ENCODE measurements around the gene ERC1.
"Not testable (repeated sequence)": the region's sequence is repeated elsewhere in the genome, so short reads cannot be mapped to it uniquely, and the experiment has no call there.

ERC1 gene

DNA sequence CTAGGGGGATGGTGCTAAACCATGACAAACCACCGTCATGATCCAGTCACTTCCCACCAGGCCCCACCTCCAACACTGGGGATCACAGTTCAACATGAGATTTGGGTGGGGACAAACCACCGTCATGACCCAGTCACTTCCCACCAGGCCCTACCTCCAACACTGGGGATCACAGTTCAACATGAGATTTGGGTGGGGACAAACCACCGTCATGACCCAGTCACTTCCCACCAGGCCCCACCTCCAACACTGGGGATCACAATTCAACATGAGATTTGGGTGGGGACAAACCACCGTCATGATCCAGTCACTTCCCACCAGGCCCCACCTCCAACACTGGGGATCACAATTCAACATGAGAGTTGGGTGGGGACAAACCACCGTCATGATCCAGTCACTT is 207.8 kb downstream of the ERC1 start:
- DNase-seq = not testable (repeated sequence)

- DNase-seq = no peak
These were observed 208.7 kb downstream of the ERC1 start for GRCh38 chr12:1199700-1200099.

DNA sequence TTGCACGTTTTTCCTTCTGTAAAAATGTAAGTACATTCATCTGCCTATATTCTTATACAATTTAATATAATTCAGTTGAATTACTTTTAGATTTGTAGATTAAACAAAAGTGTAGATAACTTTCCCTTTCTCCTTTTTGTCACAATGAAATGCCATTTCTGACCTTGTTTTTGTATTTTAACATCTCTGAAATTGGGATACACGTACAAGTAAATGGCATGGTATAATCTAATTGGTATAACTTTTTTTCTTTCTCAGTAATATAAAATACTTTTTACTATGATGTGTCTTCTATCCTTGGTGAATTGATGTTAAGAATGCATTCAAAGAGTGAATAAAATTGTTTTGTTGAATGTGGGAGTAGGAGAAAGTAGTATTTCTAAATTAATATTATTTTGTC is 210.0 kb downstream of the ERC1 start:
- DNase-seq = no peak

- DNase-seq = no peak
These were observed 210.9 kb downstream of the ERC1 start for GRCh38 chr12:1201886-1202285.

DNA sequence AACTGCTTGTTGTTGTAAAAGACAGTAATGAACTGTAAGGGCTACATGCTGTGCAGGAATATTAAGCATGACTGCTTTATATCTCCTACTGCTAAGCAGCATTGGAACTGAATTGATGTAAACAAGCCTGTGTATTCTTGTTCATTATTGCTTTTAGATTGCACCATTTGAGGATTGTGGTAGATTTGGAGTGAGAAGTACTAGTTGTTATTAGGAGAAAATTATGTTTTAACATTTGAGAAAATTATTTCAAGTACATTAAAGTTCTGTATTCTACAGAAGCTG is 212.7 kb downstream of the ERC1 start:
- no peak for DNase-seq

GRCh38 chr12:1204581-1205121 is 213.6 kb downstream of the ERC1 start:
- no peak for DNase-seq

- DNase-seq = no peak
These were observed 214.6 kb downstream of the ERC1 start for GRCh38 chr12:1205512-1206060.

GRCh38 chr12:1206118-1206734 is 215.2 kb downstream of the ERC1 start:
- no peak for DNase-seq

DNA sequence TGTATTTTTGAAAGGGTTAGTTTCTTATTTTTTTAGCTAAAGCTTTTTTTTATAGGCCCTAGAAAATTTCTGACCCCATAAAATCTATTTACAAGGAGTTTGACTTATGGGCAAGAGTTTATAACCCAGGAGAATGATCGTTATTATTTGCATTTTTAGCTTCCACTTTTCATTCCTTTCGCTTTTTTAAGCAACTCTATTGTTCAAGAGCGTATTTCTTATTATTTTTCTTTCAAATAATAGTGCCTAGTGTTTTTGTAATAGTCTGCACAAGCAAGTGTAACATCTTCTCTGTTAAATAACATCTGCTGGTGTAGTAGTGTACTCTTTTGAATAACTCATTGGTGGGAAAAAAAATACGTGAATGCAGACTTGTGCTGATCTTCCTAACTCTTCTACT is 216.3 kb downstream of the ERC1 start:
- DNase-seq = no peak

- not testable (repeated sequence) for DNase-seq
These were observed 217.7 kb downstream of the ERC1 start for GRCh38 chr12:1208719-1209118.

DNA sequence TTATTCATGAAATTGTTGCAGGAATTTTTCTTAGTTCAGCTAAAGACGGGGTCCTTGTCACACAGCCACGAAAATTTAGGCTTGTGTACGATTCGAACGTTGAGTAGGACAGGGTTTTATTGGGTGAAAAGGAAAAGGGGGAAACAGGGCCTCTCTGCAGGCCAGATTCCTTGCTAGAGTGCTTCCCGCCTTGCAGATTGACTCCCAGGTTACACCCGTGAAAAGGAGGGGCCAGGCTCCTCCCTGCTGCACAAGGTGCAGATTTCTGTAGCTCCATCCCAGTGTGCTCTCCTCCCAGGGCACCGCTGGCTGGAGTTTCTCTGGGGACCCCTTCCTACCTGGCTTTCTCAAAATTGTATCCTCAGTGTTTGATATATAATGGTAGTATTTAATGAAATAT is 221.5 kb downstream of the ERC1 start:
- DNase-seq = no peak

DNA sequence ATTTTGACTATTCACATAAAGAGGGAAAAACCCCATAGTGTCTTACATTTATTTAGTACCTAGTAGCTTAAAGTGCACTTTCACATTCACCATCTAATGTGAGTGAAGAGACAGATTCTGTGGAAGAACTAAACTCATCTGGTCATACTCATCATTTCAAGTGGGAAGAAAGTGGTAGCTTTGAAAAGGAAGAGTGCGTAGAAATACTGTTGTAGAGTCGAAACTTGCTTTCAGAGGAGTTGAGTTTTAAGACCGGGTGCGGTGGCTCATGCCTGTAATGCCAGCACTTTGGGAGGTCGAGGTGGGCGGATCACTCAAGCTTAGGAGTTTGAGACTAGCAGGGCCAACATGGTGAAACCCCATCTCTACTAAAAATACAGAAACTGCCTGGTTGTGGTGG is 222.2 kb downstream of the ERC1 start:
- no peak for DNase-seq

GRCh38 chr12:1213618-1214205 is 222.7 kb downstream of the ERC1 start:
- no peak for DNase-seq

- no peak for DNase-seq
These were observed 225.5 kb downstream of the ERC1 start for GRCh38 chr12:1216560-1216959.

GRCh38 chr12:1217191-1217949 is 226.3 kb downstream of the ERC1 start:
- no peak for DNase-seq

DNA sequence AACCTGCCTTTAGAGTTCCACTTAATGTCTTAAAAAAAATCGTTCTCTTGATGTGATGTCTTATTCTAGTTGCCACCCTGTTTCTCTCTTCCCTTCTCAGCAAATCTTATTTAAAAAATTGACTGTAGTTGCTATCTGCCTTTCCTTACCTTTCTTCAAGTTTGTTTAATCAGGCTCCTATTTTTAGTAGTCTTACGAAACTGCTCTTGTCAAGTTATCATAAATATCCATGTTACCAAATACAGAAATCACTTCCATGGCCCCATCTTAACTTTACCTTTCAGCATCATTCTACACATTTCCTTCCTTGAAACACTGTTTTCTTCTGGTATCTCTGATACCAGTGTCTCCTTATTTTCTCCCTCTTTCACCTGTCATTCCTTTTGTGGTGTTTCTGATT is 227.3 kb downstream of the ERC1 start:
- DNase-seq = no peak

- DNase-seq = no peak
These were observed 229.4 kb downstream of the ERC1 start for GRCh38 chr12:1220127-1221092.

DNA sequence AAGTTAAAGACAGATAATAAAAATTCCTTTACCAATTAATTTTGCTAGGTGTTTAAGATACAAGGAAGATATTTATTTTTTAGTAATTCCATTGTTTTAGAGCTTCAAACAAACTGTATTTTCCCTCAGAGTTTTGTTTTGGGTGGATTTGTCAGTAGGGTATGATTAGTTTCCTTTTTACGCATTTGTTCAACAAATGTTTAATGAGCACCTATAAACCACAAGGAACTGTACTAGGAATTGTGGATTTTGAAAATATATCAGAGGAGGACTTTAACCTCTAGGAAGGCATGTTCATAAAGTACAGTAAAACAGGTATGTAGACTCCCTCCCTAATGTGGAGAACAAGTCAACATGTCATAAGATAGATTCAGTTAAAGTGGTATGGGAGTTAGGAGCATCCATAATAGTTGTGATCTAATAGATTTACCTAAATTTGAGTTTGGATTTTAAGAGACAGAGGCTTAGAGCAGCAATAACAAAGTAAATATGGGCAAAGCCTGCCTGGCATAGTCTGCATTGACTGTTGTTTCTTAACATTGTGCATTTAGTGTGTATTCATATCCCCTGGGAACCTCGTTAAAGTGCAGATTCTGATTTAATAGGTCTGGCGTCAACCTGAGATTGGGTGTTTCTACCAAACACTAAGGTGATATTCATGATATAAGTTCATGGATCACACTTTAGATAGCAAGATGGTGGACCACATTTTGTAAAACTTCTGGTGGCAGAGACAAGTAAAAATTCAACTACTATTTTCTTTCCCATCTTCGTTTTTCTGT is 232.0 kb downstream of the ERC1 start:
- no peak for DNase-seq

- DNase-seq = no peak
These were observed 235.9 kb downstream of the ERC1 start for GRCh38 chr12:1226951-1227350.

GRCh38 chr12:1234073-1234472 is 243.1 kb downstream of the ERC1 start:
- DNase-seq = no peak

DNA sequence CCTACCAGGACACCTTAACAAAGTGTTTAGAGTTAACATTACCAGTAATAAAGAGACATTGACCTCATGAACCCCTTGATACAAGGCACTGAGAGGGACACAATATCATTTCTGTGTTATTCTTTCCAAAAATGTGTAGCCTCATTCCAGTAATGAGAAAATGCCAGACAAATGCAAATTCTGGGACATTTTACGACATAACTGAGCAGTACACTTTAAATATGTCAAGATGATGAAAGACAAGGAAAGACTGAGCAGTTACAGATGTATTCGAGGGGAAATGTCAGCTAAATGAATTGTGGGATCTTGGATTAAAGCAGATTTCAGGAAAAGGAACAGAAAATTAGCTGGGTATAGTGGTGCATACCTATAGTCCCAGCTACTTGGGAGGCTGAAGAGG is 255.6 kb downstream of the ERC1 start:
- no peak for DNase-seq

GRCh38 chr12:1250641-1251040 is 259.6 kb downstream of the ERC1 start:
- no peak for DNase-seq

Data from NCI-H1694 treated with DMSO at 0.1 percent for 48 hours (cell line).